ENCODE measurements around the gene OTOF. TPM values are rescaled to one million over a fixed set of nuclear protein-coding genes. Genes with fewer than 3 reads are reported as not detected.

The OTOF gene
- polyA plus RNA-seq, 3 donors, result 0.51 TPM; not detected in 2

DNA sequence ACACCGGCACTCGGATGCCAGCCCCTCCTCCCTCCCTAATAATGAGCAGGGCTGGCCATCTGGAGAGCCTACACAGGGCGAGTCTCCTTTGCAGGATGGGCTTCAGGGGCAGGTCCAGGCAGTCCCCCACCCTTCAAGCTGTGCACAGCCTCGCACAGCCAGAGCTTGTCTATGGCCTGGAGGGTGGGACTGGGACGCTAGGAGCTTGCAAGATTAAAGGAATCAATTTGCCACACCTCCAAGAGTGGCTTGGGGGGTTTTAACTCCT lies 43.9 kb upstream of the OTOF start:
- Histone ChIP-seq H4K20me1 (ENCODE audit: insufficient read depth, low read length) (no peaks in the 10 kb centered on the region), H3K27me3 (ENCODE audit: control insufficient read depth in 2 of 2, insufficient read depth in 2 of 2, low read length in 2 of 2) (no peaks in the 10 kb centered on the region), H3K9me3 (replicated peaks in 1 of 2; ENCODE audit: control insufficient read depth in 1 of 2, insufficient read depth in 1 of 2, low read length in 2 of 2) (no peaks in the 10 kb centered on the region), H3K9ac (ENCODE audit: insufficient read depth, low read length, poor library complexity, severe bottlenecking) (peak overlapping the region; percentile 12), H3K4me2 (replicated peaks; ENCODE audit: extremely low read depth, low read length, poor library complexity, severe bottlenecking) (no peak overlapping the region), H3K36me3 (replicated peaks in 1 of 2; ENCODE audit: control insufficient read depth in 1 of 2, insufficient read depth in 2 of 2, low read length in 2 of 2) (no peaks in the 10 kb centered on the region), H3K27ac (ENCODE audit: low read depth in 1 of 2, low read length in 2 of 2) (no peak overlapping the region), H3K4me3 (replicated peaks in 1 of 3; ENCODE audit: low read depth in 2 of 3, low read length in 3 of 3) (no peak overlapping the region), H3K4me1 (ENCODE audit: control insufficient read depth in 1 of 2, insufficient read depth in 2 of 2, low read length in 2 of 2) (no peaks in the 10 kb centered on the region), H2AFZ (ENCODE audit: insufficient read depth, low read depth, low read length, poor library complexity, severe bottlenecking) (no peak overlapping the region), H3K79me2 (ENCODE audit: insufficient read depth, low read length) (no peaks in the 10 kb centered on the region)
- no peak overlapping the region for H3K27ac Mint-ChIP-seq
- DNase-seq, result no peak
- H3K9me3 Mint-ChIP-seq, result no peaks in the 10 kb centered on the region
- H3K4me1 Mint-ChIP-seq, result no peaks in the 10 kb centered on the region
- peaks cover 6 to 14% (median 7%) of the 10 kb centered on the region in 3 donors for H3K27me3 Mint-ChIP-seq (ENCODE audit: low read depth in 3 of 3)
- 83% methylated on average over 2 of the region's 5 CpGs for WGBS (ENCODE audit: insufficient coverage)
- intact Hi-C loops (cut with micrococcal nuclease), result no loop called here
- no peak overlapping the region for H3K4me3 Mint-ChIP-seq
- H3K36me3 Mint-ChIP-seq, result no peaks in the 10 kb centered on the region
- TF ChIP-seq, protein P1, sequence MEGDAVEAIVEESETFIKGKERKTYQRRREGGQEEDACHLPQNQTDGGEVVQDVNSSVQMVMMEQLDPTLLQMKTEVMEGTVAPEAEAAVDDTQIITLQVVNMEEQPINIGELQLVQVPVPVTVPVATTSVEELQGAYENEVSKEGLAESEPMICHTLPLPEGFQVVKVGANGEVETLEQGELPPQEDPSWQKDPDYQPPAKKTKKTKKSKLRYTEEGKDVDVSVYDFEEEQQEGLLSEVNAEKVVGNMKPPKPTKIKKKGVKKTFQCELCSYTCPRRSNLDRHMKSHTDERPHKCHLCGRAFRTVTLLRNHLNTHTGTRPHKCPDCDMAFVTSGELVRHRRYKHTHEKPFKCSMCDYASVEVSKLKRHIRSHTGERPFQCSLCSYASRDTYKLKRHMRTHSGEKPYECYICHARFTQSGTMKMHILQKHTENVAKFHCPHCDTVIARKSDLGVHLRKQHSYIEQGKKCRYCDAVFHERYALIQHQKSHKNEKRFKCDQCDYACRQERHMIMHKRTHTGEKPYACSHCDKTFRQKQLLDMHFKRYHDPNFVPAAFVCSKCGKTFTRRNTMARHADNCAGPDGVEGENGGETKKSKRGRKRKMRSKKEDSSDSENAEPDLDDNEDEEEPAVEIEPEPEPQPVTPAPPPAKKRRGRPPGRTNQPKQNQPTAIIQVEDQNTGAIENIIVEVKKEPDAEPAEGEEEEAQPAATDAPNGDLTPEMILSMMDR (IDR thresholded peaks at IDR 0.05), result no peak

DNA sequence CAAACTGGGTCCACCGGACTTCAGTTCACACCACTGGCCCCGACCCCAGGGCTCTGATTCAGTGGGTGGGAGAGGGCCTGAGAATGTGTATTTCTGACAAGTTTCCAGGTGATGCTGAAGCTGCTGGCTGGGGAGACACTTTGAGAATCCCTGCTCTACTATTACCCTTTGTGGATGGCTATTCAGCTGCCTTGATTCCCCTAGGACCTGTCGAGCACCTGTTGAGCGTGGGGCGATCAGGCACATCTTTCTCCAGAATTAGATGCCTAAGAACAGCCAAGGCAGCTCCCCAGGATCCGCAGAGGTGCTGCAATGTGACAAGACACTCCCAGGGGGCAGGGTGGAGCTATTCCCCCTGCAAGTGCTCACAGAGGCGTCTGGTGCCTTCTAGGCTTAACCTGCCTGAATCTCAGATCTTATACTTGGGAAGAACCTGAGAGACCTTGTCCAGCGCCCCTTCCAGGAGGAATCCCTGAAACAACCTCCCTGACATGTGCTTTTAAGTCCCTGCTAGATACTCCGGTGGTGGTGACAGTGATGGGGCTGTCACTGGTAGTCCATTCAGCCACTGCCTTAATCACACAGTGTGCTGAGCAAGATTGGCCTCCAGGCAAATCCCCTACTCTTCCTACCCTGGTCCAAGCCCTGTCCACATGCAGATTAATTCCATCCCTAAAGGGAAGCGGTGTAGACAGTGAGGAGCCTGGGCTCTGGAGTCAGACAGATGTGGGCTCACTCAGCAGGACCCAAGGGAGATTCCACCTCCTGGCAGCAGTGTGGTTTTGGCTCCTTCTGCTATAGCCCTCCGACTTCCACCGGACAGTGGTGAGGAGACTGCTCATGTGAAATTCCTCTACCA lies 43.4 kb upstream of the OTOF start:
- no peak overlapping the region for H2AFZ ChIP-seq (ENCODE audit: insufficient read depth, low read depth, low read length, poor library complexity, severe bottlenecking)
- peak overlapping the region; percentile 12 for H3K9ac ChIP-seq (ENCODE audit: insufficient read depth, low read length, poor library complexity, severe bottlenecking)
- no peak overlapping the region for H3K4me3 ChIP-seq (replicated peaks in 1 of 3; ENCODE audit: low read depth in 2 of 3, low read length in 3 of 3)
- Mint-ChIP-seq H3K27ac (no peak overlapping the region), H3K36me3 (no peaks in the 10 kb centered on the region), H3K4me1 (no peaks in the 10 kb centered on the region), H3K9me3 (no peaks in the 10 kb centered on the region), H3K4me3 (no peak overlapping the region), H3K27me3 (ENCODE audit: low read depth in 3 of 3) (peaks cover 6 to 14% (median 7%) of the 10 kb centered on the region in 3 donors)
- no peaks in the 10 kb centered on the region for H3K36me3 ChIP-seq (replicated peaks in 1 of 2; ENCODE audit: control insufficient read depth in 1 of 2, insufficient read depth in 2 of 2, low read length in 2 of 2)
- H3K9me3 ChIP-seq (replicated peaks in 1 of 2; ENCODE audit: control insufficient read depth in 1 of 2, insufficient read depth in 1 of 2, low read length in 2 of 2), result no peaks in the 10 kb centered on the region
- intact Hi-C loops (cut with micrococcal nuclease), result no loop called here
- no peak overlapping the region for H3K27ac ChIP-seq (ENCODE audit: low read depth in 1 of 2, low read length in 2 of 2)
- TF ChIP-seq, protein P1 (IDR thresholded peaks at IDR 0.05), result no peak
- H3K79me2 ChIP-seq (ENCODE audit: insufficient read depth, low read length), result no peaks in the 10 kb centered on the region
- DNase-seq, result no peak
- no peaks in the 10 kb centered on the region for H3K4me1 ChIP-seq (ENCODE audit: control insufficient read depth in 1 of 2, insufficient read depth in 2 of 2, low read length in 2 of 2)
- H3K27me3 ChIP-seq (ENCODE audit: control insufficient read depth in 2 of 2, insufficient read depth in 2 of 2, low read length in 2 of 2), result no peaks in the 10 kb centered on the region
- no peaks in the 10 kb centered on the region for H4K20me1 ChIP-seq (ENCODE audit: insufficient read depth, low read length)
- WGBS (ENCODE audit: insufficient coverage), result 74% methylated on average over 10 of the region's 12 CpGs
- no peak overlapping the region for H3K4me2 ChIP-seq (replicated peaks; ENCODE audit: extremely low read depth, low read length, poor library complexity, severe bottlenecking)

Measured in CD14-positive monocyte (primary cell).